Measurements from ENCODE around the gene GRWD1. TPM values are rescaled to one million over a fixed set of nuclear protein-coding genes. Genes with fewer than 3 reads are reported as not detected.

The GRWD1 gene
- total RNA-seq, 1 donor from 2014 or later: 20.4 TPM

DNA sequence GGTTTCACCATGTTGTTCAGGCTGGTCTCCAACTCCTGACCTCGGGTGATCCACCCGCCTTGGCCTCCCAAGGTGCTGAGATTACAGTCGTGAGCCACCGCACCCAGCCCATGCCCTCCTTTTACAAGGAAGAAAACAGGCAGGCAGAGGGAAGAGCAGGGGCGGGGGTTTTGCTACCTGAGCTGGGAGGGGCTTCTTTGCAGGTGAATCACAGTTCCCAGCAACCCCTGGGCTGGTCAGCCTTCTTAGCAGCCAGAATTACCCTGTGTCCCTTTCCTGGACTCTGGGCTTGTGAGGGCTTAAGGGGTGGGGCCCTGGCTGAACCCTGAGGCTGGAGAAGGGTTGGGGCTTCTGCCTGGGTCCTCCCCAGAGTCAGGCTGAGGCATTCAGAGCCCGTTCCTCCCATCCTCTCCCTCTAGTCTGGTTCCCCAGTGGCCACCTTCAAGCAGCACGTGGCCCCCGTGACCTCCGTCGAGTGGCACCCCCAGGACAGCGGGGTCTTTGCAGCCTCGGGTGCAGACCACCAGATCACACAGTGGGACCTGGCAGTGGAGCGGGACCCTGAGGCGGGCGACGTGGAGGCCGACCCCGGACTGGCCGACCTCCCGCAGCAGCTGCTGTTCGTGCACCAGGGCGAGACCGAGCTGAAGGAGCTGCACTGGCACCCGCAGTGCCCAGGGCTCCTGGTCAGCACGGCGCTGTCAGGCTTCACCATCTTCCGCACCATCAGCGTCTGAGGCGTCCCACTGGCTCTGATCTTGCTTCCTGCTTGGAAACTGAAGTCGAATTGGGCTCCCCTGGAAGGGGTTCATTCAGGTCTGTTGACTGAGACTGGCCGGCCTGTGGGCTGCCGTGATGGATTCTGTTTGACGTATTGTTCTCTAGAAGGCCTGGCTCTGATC is 6.8 kb downstream of the GRWD1 start:
- intact Hi-C loops (cut with DNase I): no loop called here
- Histone ChIP-seq H3K36me3 (peaks cover 3 to 75% of the 10 kb centered on the region in 2 donors), H3K9me3 (no peaks in the 10 kb centered on the region), H3K4me1 (no peaks in the 10 kb centered on the region), H3K27ac (no peak overlapping the region), H3K27me3 (no peaks in the 10 kb centered on the region), H3K4me3 (no peak overlapping the region)
- DNase-seq (ENCODE audit: extremely low spot score in 2 of 2): no peak
- TF ChIP-seq, protein P1, sequence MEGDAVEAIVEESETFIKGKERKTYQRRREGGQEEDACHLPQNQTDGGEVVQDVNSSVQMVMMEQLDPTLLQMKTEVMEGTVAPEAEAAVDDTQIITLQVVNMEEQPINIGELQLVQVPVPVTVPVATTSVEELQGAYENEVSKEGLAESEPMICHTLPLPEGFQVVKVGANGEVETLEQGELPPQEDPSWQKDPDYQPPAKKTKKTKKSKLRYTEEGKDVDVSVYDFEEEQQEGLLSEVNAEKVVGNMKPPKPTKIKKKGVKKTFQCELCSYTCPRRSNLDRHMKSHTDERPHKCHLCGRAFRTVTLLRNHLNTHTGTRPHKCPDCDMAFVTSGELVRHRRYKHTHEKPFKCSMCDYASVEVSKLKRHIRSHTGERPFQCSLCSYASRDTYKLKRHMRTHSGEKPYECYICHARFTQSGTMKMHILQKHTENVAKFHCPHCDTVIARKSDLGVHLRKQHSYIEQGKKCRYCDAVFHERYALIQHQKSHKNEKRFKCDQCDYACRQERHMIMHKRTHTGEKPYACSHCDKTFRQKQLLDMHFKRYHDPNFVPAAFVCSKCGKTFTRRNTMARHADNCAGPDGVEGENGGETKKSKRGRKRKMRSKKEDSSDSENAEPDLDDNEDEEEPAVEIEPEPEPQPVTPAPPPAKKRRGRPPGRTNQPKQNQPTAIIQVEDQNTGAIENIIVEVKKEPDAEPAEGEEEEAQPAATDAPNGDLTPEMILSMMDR (IDR thresholded peaks at IDR 0.05): no peak
- TF ChIP-seq POLR2AphosphoS5 (IDR thresholded peaks at IDR 0.05; ENCODE audit: insufficient read depth in 1 of 2, low read depth in 1 of 2) (no peak), POLR2A (IDR thresholded peaks at IDR 0.05) (no peak)

DNA sequence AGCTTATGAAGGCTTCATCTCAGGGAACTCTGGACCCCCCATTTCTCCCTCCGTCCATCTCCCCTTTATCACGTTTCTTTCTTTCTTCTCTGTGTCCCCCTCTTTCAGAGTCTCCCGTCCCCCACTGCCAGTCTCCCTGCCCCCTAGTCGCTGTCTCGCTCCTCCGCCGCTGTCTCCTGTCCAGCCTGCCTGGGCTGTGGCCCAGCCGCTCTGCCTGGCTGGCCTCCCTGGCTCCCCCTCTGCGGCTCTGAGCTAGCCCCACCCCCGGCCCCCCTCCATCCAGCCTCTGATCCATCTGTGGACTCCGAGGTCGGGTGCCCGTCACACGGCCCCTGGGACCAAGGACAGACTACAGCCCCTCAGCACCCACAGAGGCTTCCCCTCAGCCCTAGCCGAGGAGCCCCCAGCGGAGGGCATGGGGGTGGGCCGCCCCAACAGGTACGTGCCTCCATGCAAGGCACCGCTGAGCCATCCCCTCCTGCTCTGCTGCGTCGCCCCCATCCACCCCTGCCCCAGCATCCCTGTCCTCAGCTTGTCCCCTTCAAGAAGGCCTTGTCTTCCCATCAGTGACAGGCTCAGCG is 8.5 kb downstream of the GRWD1 start:
- Histone ChIP-seq H3K4me1 (no peaks in the 10 kb centered on the region), H3K36me3 (peaks cover 3 to 62% of the 10 kb centered on the region in 2 donors), H3K9me3 (no peaks in the 10 kb centered on the region), H3K27ac (no peak overlapping the region), H3K4me3 (no peak overlapping the region), H3K27me3 (no peaks in the 10 kb centered on the region)
- intact Hi-C loops (cut with DNase I): no loop called here
- TF ChIP-seq POLR2A (IDR thresholded peaks at IDR 0.05) (no peak), POLR2AphosphoS5 (IDR thresholded peaks at IDR 0.05; ENCODE audit: insufficient read depth in 1 of 2, low read depth in 1 of 2) (no peak)
- no peak for DNase-seq (ENCODE audit: extremely low spot score in 2 of 2)

DNA sequence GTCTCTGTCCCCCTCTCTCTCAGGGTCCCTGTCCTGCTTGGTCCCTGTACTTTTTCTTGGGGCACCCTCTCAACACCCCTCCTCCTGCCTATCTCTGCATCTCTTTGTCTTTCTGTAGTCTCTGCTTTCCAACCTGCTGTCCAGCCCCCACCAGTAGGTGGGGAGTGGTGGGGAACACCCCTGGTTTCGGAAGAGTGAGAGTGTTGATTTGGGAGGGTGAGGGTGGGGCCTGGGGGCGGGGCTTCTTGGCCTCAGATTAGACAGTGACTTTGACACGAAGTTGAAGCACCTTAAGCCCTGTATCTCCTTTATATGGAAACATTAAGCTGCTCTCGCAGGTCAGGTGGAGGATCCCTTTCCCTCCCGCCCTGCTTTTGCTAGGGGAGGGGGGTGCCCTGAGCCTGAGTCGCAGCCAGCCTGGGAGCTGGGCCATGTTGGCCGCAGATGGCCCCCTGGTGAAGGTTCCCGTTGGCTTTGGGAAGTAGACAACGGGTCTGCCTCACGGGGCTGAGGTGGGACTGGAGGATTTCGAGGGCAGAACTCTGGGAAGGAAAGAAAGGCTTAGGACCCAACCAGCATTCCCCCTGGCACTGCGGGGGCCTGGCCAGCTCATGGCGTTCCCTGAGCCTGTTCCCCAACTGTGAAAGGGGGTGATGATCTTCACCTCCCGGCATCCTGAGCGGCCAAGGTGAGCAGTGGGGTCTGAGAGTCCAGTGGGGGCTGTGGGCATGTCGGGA is 9.6 kb downstream of the GRWD1 start, which contains the start of gene KCNJ14:
Gene KCNJ14, plus strand, starts transcription at position 404 of the 737 bp plus-strand sequence. CDS start 6,151 bp downstream, outside the sequence.
- Histone ChIP-seq H3K9me3 (no peaks in the 10 kb centered on the region), H3K4me1 (no peaks in the 10 kb centered on the region), H3K27ac (no peak within 1 kb of the TSS), H3K4me3 (no peak within 1 kb of the TSS), H3K27me3 (no peaks in the 10 kb centered on the region), H3K36me3 (peaks cover 0 to 52% of the 10 kb centered on the region in 2 donors)
- TF ChIP-seq POLR2AphosphoS5 (IDR thresholded peaks at IDR 0.05; ENCODE audit: insufficient read depth in 1 of 2, low read depth in 1 of 2) (no peak), POLR2A (IDR thresholded peaks at IDR 0.05) (no peak)
- TF ChIP-seq, protein P1 (IDR thresholded peaks at IDR 0.05): no peak
- intact Hi-C loops (cut with DNase I): no loop called here
- DNase-seq (ENCODE audit: extremely low spot score in 2 of 2): no peak

DNA sequence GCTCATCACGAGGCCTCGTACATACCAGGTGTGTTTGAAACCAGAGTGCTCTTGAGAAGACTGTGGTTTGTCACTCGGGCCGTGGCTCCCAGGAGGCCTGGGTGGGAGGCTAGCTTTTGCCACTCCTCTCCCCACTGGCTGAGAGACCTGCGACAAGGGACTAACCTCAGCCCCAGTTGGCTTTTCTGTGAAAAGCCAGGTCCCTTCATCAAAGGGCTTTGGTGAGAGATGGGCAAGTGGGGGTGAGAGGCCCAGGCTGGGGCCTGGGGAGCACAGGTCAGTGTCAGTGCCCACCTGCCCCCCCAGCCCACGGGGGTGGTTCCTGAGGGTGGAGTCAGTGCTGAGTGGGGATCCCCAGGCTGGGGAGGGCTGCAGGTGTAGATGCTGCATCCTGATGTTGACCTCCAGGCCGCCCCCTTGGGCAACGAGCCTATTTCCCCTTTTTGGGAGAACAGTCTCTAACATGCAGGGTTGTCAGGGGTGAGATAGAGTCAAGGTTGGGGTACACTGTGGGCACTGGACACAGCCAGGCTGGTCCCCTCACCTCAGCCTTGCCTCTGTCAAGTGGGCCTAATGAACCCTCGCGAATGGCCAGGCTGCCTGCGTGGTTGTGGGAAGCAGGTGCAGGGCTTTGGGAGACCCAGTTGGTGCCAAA is 10.3 kb downstream of the GRWD1 start:
- Histone ChIP-seq H3K4me3 (no peak overlapping the region), H3K36me3 (peaks cover 0 to 45% of the 10 kb centered on the region in 2 donors), H3K4me1 (no peaks in the 10 kb centered on the region), H3K27ac (no peak overlapping the region), H3K9me3 (no peaks in the 10 kb centered on the region), H3K27me3 (no peaks in the 10 kb centered on the region)
- TF ChIP-seq, protein P1 (IDR thresholded peaks at IDR 0.05): no peak
- TF ChIP-seq POLR2AphosphoS5 (IDR thresholded peaks at IDR 0.05; ENCODE audit: insufficient read depth in 1 of 2, low read depth in 1 of 2) (no peak), POLR2A (IDR thresholded peaks at IDR 0.05) (no peak)
- DNase-seq (ENCODE audit: extremely low spot score in 2 of 2): no peak
- intact Hi-C loops (cut with DNase I): no loop called here

DNA sequence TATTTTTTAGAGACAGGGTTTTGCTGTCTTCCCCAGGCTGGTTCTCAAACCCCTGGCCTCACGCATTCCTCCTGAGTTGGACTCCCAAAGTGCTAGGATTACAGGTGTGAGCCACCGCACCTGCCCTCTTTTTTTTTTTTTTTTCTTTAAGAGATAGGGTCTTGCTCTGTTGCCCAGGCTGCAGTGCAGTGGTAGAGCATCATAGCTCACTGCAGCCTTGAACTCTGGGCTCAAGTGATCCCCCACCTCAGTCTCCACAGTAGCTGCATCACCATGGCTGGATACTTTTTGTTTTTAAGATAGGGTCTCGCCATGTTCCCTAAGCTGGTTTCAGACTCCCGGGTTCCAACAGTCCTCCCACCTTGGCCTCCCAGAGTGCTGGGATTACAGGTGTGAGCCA is 11.1 kb downstream of the GRWD1 start:
- no peak overlapping the region for H3K4me3 ChIP-seq
- H3K27me3 ChIP-seq: no peaks in the 10 kb centered on the region
- intact Hi-C loops (cut with DNase I): no loop called here
- TF ChIP-seq POLR2AphosphoS5 (IDR thresholded peaks at IDR 0.05; ENCODE audit: insufficient read depth in 1 of 2, low read depth in 1 of 2) (no peak), POLR2A (IDR thresholded peaks at IDR 0.05) (no peak)
- TF ChIP-seq, protein P1 (IDR thresholded peaks at IDR 0.05): no peak
- DNase-seq (ENCODE audit: extremely low spot score in 2 of 2): no peak
- H3K27ac ChIP-seq: no peak overlapping the region
- H3K4me1 ChIP-seq: no peaks in the 10 kb centered on the region
- H3K9me3 ChIP-seq: no peaks in the 10 kb centered on the region
- H3K36me3 ChIP-seq: peaks cover 0 to 37% of the 10 kb centered on the region in 2 donors

Measured in vagina (tissue), 2 donors.